Activated CD4-positive, alpha-beta T cell treated with anti-CD3 and anti-CD28 coated beads for 4 hours (primary cell): ENCODE measurements around the gene ERBB4.

Experiments
- DNase-seq, 2 donors: peaks; one replicate each; pipeline ENCODE4 v3.0.0-alpha.2; 2020

ERBB4 gene

DNA sequence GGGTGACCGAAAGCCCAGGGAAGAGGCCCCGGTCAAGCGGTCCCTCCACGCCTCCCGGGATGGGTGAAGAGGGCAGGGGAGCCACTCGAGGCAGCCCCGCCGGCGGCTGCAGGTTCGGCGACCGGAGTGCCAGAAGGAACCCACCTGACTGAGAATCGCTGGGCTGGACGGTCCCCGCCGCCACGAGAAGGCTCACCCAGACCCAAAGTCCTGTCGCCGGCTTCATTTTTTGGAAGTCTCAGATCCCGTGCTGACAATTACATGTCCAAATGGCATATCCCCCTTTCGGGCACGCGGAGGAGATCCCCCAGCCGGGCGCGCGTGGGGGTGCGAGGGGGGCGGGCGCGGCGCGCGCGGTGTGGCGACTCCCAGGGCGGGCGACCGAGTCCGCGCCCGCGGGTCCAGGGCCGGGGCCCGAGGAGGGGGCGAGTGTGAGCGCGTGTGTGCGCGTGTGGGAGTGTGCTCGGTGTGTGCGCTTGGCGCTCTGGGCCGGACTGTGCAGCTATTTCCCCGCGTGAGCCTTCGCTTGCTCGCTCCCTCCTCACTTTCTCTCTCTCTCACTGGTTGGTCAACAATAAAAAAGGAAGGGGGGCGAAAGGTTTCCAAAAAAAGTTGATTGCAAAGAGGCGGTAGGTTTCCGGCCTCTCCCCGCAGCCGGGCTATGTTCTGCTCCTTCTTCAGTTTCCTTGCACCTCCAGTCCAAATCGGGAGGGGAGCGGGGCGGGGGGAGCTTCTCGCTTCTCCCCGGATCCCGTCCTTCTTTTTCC lies at the start of gene ERBB4:
TSS of gene ERBB4 (minus strand) at position 498 of the 767 bp plus-strand sequence. CDS start at position 226, 272 bp downstream.
- DNase-seq, result no peak

GRCh38 chr2:212580117-212580516 lies 41.5 kb upstream of the ERBB4 start:
- DNase-seq, result no peak

- no peak for DNase-seq
These were observed 17.7 kb upstream of the ERBB4 start for GRCh38 chr2:212556296-212556695.

DNA sequence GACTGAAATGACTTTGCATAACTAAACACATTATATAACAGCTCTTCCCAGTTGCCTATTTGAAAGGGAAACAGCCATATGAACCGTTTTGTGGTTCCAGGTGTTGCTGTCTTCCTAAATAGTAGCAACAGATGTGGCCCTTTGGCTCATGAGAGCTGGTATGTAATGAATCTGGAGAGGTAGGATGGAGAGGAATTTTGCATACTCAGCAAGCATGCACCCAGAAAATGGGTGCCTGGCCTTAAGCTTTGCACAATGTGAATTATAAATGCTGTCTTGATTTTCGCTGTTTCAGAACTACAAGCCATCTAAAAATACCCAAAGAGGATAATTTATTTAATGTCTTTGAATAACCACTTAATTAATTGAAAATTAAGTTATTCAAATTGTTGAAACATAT lies 15.6 kb upstream of the ERBB4 start:
- no peak for DNase-seq

GRCh38 chr2:212549941-212550340 lies 11.3 kb upstream of the ERBB4 start:
- DNase-seq, result no peak

- DNase-seq, result no peak
These were observed 10.9 kb upstream of the ERBB4 start for GRCh38 chr2:212549463-212549862.

DNA sequence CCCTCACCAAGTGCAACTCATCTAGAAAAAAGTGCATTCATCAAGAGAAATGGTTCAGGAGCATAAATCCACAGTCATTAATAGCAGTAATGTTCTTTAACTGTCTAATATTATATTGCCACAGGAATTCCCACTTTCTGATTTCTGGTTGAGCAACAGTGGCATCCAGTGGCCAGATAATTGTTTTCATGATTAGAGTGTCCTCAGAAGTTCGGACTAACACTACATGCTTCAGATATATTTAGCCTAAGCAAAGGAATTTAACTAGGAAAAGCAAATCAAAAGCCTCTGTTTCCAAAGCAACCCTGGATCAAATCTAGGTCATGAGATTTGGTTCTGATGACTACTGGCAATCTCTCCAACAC lies 9.8 kb upstream of the ERBB4 start:
- DNase-seq, result no peak

DNA sequence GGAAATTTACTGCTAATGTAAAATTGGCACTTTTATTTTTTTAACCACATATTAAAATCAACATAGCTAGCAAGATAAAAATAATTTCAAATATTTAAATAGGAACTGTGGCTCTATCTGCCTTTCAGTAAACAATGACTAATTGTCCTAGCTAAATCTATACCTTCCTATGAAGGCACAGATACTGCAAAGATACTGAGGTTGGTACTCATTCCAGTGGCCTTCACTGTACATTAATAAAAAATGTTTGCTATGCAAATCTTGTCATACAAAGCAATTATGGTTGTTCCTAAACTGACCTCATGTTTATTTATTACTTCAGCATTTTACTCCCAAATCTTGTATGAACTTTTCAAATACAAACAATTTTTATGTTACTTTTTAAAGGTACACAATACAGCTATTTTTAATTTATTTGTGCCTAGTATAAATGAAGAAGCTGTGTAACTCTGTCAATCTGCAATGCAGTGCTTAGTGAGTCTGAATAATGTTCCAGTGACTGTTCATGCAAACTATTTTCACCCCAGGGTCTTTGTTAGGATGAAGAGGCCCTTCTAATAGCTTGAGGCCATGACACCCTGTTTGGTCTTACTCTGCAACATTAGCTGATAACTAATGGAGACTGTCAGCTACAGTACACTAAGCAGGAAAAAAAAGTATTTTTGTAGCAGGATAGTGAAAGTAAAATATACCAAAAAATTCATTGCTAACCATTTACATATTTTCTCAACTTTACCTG lies 9.3 kb upstream of the ERBB4 start:
- no peak for DNase-seq

DNA sequence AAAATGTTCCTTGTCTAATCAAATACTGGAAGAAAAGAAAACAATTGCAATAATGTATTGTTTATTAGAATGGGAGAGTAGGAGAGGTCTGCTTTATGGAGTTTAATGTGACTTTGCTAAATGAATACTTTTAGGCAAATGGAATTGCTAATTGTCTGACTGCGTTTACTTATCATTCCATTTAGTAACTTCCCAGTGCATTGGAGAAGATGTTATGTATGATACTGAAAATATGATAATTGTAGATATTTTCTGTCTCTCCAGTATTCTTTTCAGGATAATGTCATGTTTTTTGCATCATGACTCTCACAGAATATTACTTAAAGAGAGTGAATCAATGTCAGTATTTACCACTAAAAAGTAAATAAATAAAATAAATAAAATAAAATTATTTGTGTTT lies 8.1 kb upstream of the ERBB4 start:
- no peak for DNase-seq

- no peak for DNase-seq
These were observed 1.7 kb upstream of the ERBB4 start for GRCh38 chr2:212540341-212540740.

DNA sequence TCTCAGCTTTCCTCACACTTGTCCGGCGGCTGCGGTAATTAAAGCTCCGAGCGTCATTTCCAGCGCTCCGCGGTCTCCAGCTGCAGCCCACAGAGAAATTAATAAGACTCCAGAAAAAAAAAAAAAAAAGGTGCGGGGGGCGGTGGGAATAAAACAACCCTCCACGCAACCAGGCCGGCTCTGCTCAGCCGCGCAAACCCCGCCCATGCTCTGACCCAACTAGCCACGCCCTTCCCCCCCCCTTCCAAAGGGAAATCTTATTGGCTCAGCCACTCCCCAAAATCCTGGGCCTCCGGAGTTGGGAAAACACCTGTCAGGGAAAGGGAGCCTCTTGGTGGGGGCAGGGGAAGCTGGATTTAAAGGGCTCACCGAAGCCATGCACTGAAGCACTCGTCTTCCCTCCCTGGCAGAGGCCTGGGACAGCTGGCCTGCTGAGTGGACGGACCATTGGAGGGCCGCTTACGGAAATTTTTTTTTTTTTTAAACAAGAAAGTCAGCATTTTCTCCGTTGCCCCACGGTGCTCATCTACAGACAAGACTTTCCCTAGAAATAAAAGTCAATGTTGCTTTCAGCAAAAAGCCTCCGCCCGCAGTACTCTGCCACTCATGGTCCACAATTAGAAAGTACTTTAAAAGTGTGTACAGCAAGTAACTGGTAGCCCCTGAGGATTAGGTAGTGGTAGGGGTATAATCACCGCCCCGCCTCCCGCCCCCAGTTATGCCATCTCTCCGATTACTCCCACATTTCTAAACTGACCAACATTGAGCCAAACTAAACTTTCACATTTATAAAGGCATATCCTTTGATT lies 674 bp upstream of the ERBB4 start:
- no peak for DNase-seq

GRCh38 chr2:212537726-212538304 lies 787 bp downstream of the ERBB4 start:
- DNase-seq, result no peak

DNA sequence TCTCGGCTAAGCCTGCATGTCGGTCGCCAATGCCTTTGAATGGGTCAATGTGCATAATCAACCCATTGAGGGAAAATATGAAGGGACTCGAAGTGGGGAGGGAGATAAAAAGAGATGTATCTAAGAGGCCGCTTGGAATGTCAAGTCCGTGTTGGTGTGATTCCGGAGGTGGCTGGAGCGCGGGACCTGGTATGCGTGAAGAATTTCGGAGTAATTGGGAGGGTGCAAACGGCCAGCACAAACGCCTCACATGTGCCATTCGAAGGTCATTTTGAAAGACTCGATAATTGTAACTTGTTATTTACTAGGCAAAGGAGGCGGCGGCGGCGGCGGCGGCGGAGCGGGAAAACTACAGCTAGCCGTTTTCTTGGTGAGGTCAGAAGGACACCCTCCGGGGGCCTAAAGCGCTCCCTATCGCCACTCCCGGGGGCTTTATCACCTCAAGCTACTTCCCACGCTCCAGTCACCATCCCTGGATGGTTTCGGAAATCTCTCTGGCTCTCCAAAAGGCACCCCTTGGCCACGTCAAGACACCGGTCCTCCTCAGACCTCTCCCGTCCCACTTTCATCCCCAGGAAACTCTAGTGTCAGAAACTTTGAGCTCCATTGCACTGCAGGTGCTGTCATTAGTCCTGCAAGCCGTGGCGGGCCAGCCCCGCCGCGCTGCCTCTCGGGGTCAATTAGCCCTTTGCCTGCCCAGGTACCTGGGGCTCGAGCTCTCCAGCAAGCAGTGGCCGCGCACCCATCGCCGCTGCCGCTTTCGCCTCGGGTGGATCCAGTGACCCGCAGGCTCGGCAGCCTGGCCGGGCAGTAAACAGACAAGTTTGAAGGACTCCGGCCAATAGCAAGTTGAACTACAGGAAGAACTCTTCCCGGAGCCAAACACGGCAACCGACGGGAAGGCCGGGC lies 1.5 kb downstream of the ERBB4 start:
- no peak for DNase-seq

DNA sequence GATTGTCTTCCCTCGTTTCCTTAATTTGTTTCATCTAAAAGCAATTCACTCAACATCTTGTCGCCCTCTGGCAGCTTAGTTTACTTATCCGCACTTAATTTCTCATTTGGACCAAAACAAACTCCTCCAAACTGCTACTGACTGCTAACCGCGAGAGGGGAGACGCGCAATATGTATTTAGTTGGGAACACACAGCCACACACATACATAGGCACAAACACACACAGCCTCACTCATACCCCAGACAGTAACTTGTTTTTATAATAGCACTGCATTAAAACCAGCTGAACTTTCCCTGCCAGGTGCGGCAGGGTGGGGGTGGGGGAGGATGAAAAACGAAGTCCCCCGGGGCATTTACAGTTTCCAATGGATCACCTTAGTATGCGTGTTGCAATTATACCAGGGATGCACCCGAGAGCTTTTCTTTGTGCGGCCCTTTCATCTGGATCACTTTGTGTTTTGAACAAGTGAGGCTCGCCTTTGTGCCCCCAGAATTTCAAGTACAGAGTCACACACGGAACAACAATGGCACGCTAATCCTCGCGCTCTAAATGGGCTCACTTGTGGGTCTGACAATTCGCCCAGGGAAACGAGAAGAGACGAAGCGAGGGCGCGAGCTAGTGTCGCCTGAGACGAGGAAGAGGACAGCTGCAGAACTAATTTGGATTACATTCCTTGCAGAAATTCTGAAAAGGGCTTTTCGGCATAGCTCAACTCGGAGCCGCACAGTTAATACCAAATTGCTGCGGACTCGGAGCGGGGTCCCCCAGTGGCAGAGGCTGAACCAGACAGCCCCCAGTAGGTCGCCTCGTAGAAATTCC lies 2.4 kb downstream of the ERBB4 start:
- DNase-seq, result no peak

- DNase-seq, result no peak
These were observed 4.3 kb downstream of the ERBB4 start for GRCh38 chr2:212534336-212534735.

DNA sequence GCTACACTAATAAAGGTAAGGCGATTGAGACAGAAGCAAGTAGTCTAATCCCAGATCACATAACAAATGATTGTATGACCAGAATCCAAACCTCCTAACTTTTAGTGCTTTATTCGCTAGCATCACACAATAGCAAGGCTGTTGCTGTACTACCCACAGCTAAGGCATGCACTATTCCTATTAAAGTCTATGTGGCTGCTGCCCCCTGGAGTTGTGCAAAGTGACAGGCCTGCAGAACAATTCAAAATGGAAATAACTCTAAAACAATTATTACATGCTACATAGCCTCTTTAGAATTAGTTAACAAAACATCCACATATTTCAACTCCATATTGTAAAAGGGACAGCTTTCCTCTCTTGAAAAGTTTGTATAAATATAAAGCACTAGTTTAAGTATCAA lies 6.0 kb downstream of the ERBB4 start:
- no peak for DNase-seq

DNA sequence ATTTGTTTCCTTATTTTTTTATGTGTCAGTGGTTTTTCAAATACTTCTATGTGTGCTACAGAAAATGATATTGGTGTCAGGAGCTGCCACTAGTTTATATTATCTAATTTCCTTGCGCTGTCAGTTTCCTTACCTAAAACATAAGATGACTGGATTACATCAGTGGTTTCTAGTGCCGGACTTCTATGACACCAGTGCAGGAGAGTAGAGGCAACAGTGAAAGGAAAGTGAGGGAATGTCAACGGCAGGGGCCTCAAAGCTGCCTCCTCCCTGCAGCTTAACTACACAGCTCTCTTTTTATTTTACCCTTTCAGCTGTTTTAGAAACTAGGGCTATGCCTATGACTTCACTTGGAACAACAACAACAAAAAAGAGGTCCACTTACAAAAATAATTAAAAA lies 6.5 kb downstream of the ERBB4 start:
- DNase-seq, result no peak

DNA sequence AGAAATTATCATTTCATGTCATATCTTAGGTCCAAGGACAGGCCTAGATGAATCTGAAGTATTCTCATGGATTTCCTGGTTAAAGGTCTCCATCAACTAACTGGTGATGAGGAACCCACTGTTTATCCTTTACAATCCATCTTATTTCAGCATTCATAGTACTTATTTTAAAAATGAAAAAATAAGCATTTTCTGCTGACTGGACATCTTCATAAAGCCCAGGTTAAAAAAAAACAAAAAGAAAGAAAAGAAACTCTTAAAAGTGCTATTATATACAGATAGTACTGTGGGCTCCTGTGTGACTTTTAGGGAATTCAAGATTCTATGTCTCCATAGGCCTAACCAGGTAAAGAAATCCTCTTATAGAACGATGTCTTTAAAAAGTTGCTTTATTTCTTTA lies 7.1 kb downstream of the ERBB4 start:
- no peak for DNase-seq

- DNase-seq, result no peak
These were observed 7.6 kb downstream of the ERBB4 start for GRCh38 chr2:212530991-212531390.

DNA sequence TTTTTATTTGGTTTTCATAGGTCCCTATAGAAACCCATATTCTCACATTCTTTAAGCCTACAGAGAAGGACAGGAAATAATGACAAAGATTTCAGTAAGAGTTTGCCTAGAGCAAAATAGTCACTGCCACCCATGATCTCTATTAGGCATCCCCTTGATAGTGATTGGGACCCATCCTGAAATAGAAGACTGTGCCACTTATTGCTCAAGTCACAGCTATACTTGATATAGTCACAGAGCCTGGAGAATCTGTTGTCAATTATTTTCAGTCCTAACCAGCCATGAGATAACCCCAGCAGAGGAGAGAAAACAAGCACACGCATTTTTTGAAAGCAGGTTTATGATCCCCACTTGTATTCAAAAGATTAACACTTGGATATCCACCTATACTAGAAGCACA lies 8.2 kb downstream of the ERBB4 start:
- DNase-seq, result no peak

DNA sequence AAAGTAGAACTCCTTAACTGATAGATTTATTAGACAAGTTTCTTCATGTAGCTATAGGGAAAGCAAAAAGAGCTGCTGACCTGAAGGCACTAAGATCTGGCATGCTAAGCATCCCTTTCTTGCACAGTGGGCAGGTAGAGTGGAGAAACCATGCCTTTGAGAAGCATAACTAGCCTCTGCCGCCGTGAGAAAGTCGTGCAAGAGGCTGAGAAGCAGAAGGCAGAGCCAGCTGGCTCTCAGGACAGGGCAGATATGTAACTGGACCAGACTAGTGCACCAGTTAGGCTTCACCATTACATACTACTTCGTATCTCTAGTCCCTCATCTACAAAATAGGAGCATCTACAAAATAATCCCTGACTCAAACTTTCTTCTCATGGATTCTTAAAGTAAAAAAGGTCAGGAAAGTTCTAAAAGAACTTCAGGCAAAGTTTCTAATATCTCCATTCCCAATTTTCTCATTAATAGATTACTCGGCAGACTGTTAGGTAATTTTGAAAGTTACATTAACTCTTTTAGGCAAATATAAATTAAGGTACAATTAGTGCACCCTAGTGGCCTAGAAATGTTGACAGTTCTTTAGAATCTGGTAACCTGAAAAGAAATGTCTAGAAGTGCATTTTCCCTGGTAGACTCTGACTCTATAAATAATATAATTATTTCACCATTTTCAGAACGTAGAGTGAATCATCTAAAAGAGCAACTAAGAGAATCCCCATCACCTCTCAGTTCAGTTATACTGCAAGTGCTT lies 10.3 kb downstream of the ERBB4 start:
- no peak for DNase-seq
